HCT116 (cell line): ENCODE results near the gene ASGR1. TPM values are rescaled to one million over a fixed set of nuclear protein-coding genes. Genes with fewer than 3 reads are reported as not detected.

Experiments
- ATAC-seq: fragments of 200-7000 bp; cut with Tn5 transposase; 2 replicates; pipeline ENCODE4 v1.9.1; 2020; ENCODE audit warnings: mild to moderate bottlenecking, moderate library complexity
- BruUV-seq: library from RNA; stranded (reverse); fragments of 400-500 nt; replicated peaks from 2 replicates; lab custom pipeline; 2021; lab: Mats Ljungman, UMichigan
- CTCF ChIA-PET: fragments of 300-600 bp; sonication (Branson Sonifier 250); formaldehyde crosslinking; loops from one replicate; lab custom pipeline; 2021; ENCODE audit warnings: antibody characterized with exemption; lab: Charles Lee
- POLR2A ChIA-PET: fragments of 300-600, 350-600 bp; sonication (Branson Sonifier 250); formaldehyde crosslinking; loops from one replicate; lab custom pipeline; 2021; ENCODE audit warnings: antibody characterized with exemption; lab: Charles Lee
- RAD21 ChIA-PET, 2 experiments: fragments of 300-600 bp; sonication (Branson Sonifier 250); formaldehyde crosslinking; loops; one replicate each; lab custom pipeline; 2023; ENCODE audit warnings: low total read pairs in 2 of 2; ENCODE audit not compliant: uncharacterized antibody in 2 of 2, unreplicated experiment in 2 of 2, low non-redundant PET in 1 of 2; lab: Charles Lee
- DNase-seq: peaks from one replicate; pipeline ENCODE4 v3.0.0-alpha.2; 2010; ENCODE audit warnings: low read depth, low spot score
- H2AFZ ChIP-seq: fragments of 200-600 bp; shearing (Covaris generic), sonication (generic); 2 replicates; pipeline ENCODE4 v1.6.1; 2017; ENCODE audit warnings: low read depth, mixed run types, mixed read lengths, antibody characterized with exemption, low read length; ENCODE audit not compliant: poor library complexity, severe bottlenecking
- H3K27ac ChIP-seq: 2 replicates; pipeline ENCODE4 v1.5.1; 2012; ENCODE audit warnings: low read depth, low read length
- H3K27me3 ChIP-seq: fragments of 200-600 bp; sonication (generic); 2 replicates; pipeline ENCODE4 v1.6.1; 2016; ENCODE audit warnings: mixed run types, low read length, mixed read lengths; ENCODE audit not compliant: insufficient read depth
- H3K36me3 ChIP-seq, 2 experiments: fragments of 200-500 bp in 1 of 2; fragments of 200-600 bp in 1 of 2; sonication (Bioruptor generic) in 1 of 2; sonication (generic) in 1 of 2; 2 replicates each; pipeline versions ENCODE4 v1.5.1 to v1.6.1; 2014 to 2016; ENCODE audit warnings: low read length in 2 of 2, inconsistent platforms in 1 of 2, mixed read lengths in 1 of 2, mixed run types in 1 of 2; ENCODE audit not compliant: insufficient read depth in 2 of 2, control insufficient read depth in 1 of 2
- H3K4me1 ChIP-seq, 2 experiments: fragments of 200-600 bp in 1 of 2; sonication (generic) in 1 of 2; 2 replicates each; pipeline versions ENCODE4 v1.5.1 to v1.6.1; 2012 to 2017; ENCODE audit warnings: low read length in 2 of 2, inconsistent platforms in 1 of 2, mild to moderate bottlenecking in 1 of 2, mixed read lengths in 1 of 2, mixed run types in 1 of 2, moderate library complexity in 1 of 2; ENCODE audit not compliant: insufficient read depth in 2 of 2, control insufficient read depth in 1 of 2
- H3K4me2 ChIP-seq: fragments of 200-600 bp; sonication (generic); 2 replicates; pipeline ENCODE4 v1.6.1; 2017; ENCODE audit warnings: mixed run types, low read length, mixed read lengths
- H3K4me3 ChIP-seq, 2 experiments: fragments of 200-600 bp in 1 of 2; sonication (generic) in 1 of 2; replicated peaks in 1 of 2; 2 replicates each; pipeline ENCODE4 v1.5.1; 2011 to 2016; ENCODE audit warnings: low read length in 2 of 2, control low read depth in 1 of 2, low read depth in 1 of 2, mild to moderate bottlenecking in 1 of 2, mixed read lengths in 1 of 2, mixed run types in 1 of 2
- H3K79me2 ChIP-seq: fragments of 200-600 bp; sonication (generic); 2 replicates; pipeline ENCODE4 v1.6.1; 2017; ENCODE audit warnings: mild to moderate bottlenecking, mixed run types, low read length, moderate library complexity, mixed read lengths; ENCODE audit not compliant: insufficient read depth
- H3K9ac ChIP-seq: fragments of 200-600 bp; sonication (generic); 2 replicates; pipeline ENCODE4 v1.6.1; 2016; ENCODE audit warnings: low read length, mixed read lengths
- H3K9me2 ChIP-seq: fragments of 200-600 bp; sonication (generic), shearing (Covaris generic); 2 replicates; pipeline ENCODE4 v1.6.1; 2017; ENCODE audit warnings: mixed run types, mild to moderate bottlenecking, moderate library complexity; ENCODE audit not compliant: insufficient read depth
- H3K9me3 ChIP-seq, 2 experiments: fragments of 200-500 bp in 1 of 2; fragments of 200-600 bp in 1 of 2; sonication (Bioruptor generic) in 1 of 2; sonication (generic) in 1 of 2; 2 replicates each; pipeline ENCODE4 v1.6.1; 2014 to 2017; ENCODE audit warnings: low read length in 2 of 2, mixed read lengths in 2 of 2, inconsistent platforms in 1 of 2, low read depth in 1 of 2, mild to moderate bottlenecking in 1 of 2, mixed run types in 1 of 2, moderate library complexity in 1 of 2; ENCODE audit not compliant: control insufficient read depth in 1 of 2, insufficient read depth in 1 of 2
- H4K20me1 ChIP-seq: fragments of 200-600 bp; sonication (generic), shearing (Covaris generic); 2 replicates; pipeline ENCODE4 v1.6.1; 2017; ENCODE audit warnings: mixed run types, mild to moderate bottlenecking, moderate library complexity; ENCODE audit not compliant: insufficient read depth
- ATF3 ChIP-seq: IDR thresholded peaks from 2 replicates; pipeline ENCODE4 v1.6.1; 2012
- CBX3 ChIP-seq: IDR thresholded peaks from 2 replicates; pipeline ENCODE4 v1.6.1; 2012; ENCODE audit warnings: low read depth
- EZH2 ChIP-seq: fragments of 200-600 bp; sonication (generic); IDR thresholded peaks from 2 replicates; pipeline ENCODE4 v1.6.1; 2017; ENCODE audit warnings: antibody characterized with exemption, mixed run types
- EZH2phosphoT487 ChIP-seq: fragments of 200-600 bp; IDR thresholded peaks from 2 replicates; pipeline ENCODE4 v1.6.1; 2018; ENCODE audit warnings: antibody characterized with exemption, borderline replicate concordance
- FOSL1 ChIP-seq: IDR thresholded peaks from 2 replicates; pipeline ENCODE4 v1.6.1; 2012; ENCODE audit warnings: low read depth
- RAD21 ChIP-seq: IDR thresholded peaks from 2 replicates; pipeline ENCODE4 v1.6.1; 2012; ENCODE audit warnings: low read depth, mild to moderate bottlenecking
- SIN3A ChIP-seq: IDR thresholded peaks from 2 replicates; pipeline ENCODE4 v1.6.1; 2012; ENCODE audit warnings: low read depth
- SP1 ChIP-seq: IDR thresholded peaks from 2 replicates; pipeline ENCODE4 v1.6.1; 2012; ENCODE audit warnings: low read depth
- ZNF274 ChIP-seq: fragments of 200-500 bp; sonication (Bioruptor generic); IDR thresholded peaks from 2 replicates; pipeline ENCODE4 v1.6.1; 2014; ENCODE audit warnings: mild to moderate bottlenecking, low read depth, low read length, inconsistent platforms
- intact Hi-C: fragments of 100-400 bp; cut with micrococcal nuclease; formaldehyde crosslinking; loops from 2 replicates; pipeline ENCODE4 v1.10.0; 2022
- total RNA-seq: library from RNA; stranded (reverse); gene quantifications from one replicate; pipeline ENCODE4 v1.2.1, GENCODE V29; 2021; ENCODE audit not compliant: unreplicated experiment
- TF ChIP-seq, protein P1 (sequence below): IDR thresholded peaks from 2 replicates; pipeline ENCODE4 v1.6.1; 2012; ENCODE audit warnings: low read depth
- TF ChIP-seq, protein P2 (sequence below): IDR thresholded peaks from 2 replicates; pipeline ENCODE4 v1.6.1; 2012
- TF ChIP-seq, protein P3 (sequence below), 3 experiments: fragments of 200-600 bp in 1 of 3; sonication (generic) in 1 of 3; IDR thresholded peaks in 2 of 3; conservative IDR thresholded peaks in 1 of 3; 2 replicates each; pipeline ENCODE4 v1.5.1; 2012 to 2017; ENCODE audit warnings: low read depth in 2 of 3, low read length in 2 of 3, antibody characterized with exemption in 1 of 3, borderline replicate concordance in 1 of 3, control low read depth in 1 of 3, mild to moderate bottlenecking in 1 of 3, mixed read lengths in 1 of 3, mixed run types in 1 of 3, moderate library complexity in 1 of 3; ENCODE audit not compliant: insufficient read depth in 1 of 3

Gene ASGR1
- total RNA-seq, 1 experiment from 2014 or later, result 1.2 TPM

DNA sequence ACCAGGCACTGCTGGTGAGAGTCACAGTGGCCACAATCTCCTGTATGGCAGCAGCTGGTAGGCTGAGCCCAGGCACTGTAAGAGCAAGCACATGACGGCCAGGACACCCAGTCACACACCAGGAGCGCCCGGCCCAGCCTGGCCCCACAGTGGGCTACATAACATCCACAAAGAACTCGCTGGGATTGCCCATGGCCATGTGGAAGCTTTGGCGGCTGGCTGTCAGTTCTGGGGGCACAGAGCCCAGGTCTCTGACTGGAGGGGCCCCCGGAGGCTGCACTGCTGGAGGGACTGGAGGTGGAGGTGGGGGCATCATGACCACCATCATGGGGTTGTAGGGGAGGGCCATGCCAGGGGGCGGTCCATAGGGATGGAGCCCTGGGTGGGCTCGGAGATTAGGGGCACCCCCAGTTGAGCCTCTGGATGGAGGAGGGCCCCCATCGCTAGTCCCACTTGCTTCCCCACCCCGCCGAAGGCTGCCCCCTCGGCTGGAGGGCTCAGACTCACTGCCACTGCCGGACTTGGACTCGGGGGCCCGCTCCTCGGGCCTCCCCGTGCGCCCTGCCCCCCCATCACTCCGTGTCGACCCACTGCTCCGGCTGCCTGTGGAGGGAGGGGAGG is 46.7 kb upstream of the ASGR1 start:
- no peaks in the 10 kb centered on the region for H3K9me2 ChIP-seq
- no peak overlapping the region for H3K9ac ChIP-seq
- DNase-seq, result no peak
- no peak overlapping the region for H3K4me3 ChIP-seq
- TF ChIP-seq ATF3, result no peak
- TF ChIP-seq ZNF274, result no peak
- no peak for TF ChIP-seq SP1
- no peak for TF ChIP-seq RAD21
- no peak for TF ChIP-seq EZH2phosphoT487
- no peak for TF ChIP-seq SIN3A
- TF ChIP-seq, protein P1, sequence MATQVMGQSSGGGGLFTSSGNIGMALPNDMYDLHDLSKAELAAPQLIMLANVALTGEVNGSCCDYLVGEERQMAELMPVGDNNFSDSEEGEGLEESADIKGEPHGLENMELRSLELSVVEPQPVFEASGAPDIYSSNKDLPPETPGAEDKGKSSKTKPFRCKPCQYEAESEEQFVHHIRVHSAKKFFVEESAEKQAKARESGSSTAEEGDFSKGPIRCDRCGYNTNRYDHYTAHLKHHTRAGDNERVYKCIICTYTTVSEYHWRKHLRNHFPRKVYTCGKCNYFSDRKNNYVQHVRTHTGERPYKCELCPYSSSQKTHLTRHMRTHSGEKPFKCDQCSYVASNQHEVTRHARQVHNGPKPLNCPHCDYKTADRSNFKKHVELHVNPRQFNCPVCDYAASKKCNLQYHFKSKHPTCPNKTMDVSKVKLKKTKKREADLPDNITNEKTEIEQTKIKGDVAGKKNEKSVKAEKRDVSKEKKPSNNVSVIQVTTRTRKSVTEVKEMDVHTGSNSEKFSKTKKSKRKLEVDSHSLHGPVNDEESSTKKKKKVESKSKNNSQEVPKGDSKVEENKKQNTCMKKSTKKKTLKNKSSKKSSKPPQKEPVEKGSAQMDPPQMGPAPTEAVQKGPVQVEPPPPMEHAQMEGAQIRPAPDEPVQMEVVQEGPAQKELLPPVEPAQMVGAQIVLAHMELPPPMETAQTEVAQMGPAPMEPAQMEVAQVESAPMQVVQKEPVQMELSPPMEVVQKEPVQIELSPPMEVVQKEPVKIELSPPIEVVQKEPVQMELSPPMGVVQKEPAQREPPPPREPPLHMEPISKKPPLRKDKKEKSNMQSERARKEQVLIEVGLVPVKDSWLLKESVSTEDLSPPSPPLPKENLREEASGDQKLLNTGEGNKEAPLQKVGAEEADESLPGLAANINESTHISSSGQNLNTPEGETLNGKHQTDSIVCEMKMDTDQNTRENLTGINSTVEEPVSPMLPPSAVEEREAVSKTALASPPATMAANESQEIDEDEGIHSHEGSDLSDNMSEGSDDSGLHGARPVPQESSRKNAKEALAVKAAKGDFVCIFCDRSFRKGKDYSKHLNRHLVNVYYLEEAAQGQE, result no peak
- no peak for TF ChIP-seq EZH2
- TF ChIP-seq, protein P2, sequence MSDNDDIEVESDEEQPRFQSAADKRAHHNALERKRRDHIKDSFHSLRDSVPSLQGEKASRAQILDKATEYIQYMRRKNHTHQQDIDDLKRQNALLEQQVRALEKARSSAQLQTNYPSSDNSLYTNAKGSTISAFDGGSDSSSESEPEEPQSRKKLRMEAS, result no peak
- no peak for TF ChIP-seq CBX3
- no peak for TF ChIP-seq FOSL1
- TF ChIP-seq, protein P3, sequence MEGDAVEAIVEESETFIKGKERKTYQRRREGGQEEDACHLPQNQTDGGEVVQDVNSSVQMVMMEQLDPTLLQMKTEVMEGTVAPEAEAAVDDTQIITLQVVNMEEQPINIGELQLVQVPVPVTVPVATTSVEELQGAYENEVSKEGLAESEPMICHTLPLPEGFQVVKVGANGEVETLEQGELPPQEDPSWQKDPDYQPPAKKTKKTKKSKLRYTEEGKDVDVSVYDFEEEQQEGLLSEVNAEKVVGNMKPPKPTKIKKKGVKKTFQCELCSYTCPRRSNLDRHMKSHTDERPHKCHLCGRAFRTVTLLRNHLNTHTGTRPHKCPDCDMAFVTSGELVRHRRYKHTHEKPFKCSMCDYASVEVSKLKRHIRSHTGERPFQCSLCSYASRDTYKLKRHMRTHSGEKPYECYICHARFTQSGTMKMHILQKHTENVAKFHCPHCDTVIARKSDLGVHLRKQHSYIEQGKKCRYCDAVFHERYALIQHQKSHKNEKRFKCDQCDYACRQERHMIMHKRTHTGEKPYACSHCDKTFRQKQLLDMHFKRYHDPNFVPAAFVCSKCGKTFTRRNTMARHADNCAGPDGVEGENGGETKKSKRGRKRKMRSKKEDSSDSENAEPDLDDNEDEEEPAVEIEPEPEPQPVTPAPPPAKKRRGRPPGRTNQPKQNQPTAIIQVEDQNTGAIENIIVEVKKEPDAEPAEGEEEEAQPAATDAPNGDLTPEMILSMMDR (IDR thresholded peaks at IDR 0.05 in 2 of 3, conservative IDR thresholded peaks at IDR 0.05 in 1 of 3; ENCODE audit: borderline replicate concordance in 1 of 3, insufficient read depth in 1 of 3, low read depth in 2 of 3, low read length in 2 of 3), result no peak
- TF ChIP-seq, all 23 proteins: peak for 0
- H3K4me2 ChIP-seq, result no peak overlapping the region
- no peak overlapping the region for H2AFZ ChIP-seq
- no peak overlapping the region for H3K27ac ChIP-seq
- no peaks in the 10 kb centered on the region for H3K9me3 ChIP-seq
- ATAC-seq, result no peak
- intact Hi-C loops, result no loop called here
- RAD21 ChIA-PET, result no interaction called here
- CTCF ChIA-PET, result no interaction called here
- no peaks in the 10 kb centered on the region for H4K20me1 ChIP-seq
- POLR2A ChIA-PET, result no interaction called here
- BruUV-seq, result no TSS peak
- H3K36me3 ChIP-seq, result peaks cover 61 to 73% of the 10 kb centered on the region in 2 experiments
- no peaks in the 10 kb centered on the region for H3K27me3 ChIP-seq
- H3K4me1 ChIP-seq, result peaks cover under 1 to 14% of the 10 kb centered on the region in 2 experiments; a peak in 3 of 4 replicates
- H3K79me2 ChIP-seq, result peaks cover 35% of the 10 kb centered on the region
